Pancreas (tissue), 10 donors: Measurements from ENCODE around the gene NSMCE3. TPM values are rescaled to one million over a fixed set of nuclear protein-coding genes. Genes with fewer than 3 reads are reported as not detected.

Source experiments
- ATAC-seq, 4 donors: fragments of 200-7000 bp; cut with Tn5 transposase; one replicate each; pipeline versions ENCODE4 v1.8.0 to v1.9.1; 2020; ENCODE audit warnings: mild to moderate bottlenecking in 4 of 4, moderate library complexity in 4 of 4
- DNase-seq, 6 donors: peaks; one replicate each; pipeline ENCODE4 v3.0.0-alpha.2; 2020
- FAIRE-seq: peaks from 2 replicates; lab custom pipeline; 2012; peaks lifted over from hg19 to GRCh38; lab: Jason Lieb, UNC
- H3K27ac ChIP-seq, 4 donors: fragments of 200-600 bp; sonication (generic); 1 replicate in 3 of 4; 2 replicates in 1 of 4; pipeline versions ENCODE4 v1.5.0 to v1.8.0; 2020
- H3K27me3 ChIP-seq, 4 donors: fragments of 200-600 bp; one replicate each; pipeline ENCODE4 v1.8.0; 2021
- H3K36me3 ChIP-seq, 3 donors: fragments of 200-600 bp; sonication (generic) in 1 of 3; one replicate each; pipeline versions ENCODE4 v1.5.0 to v1.8.0; 2020 to 2021
- H3K4me1 ChIP-seq, 3 donors: fragments of 200-600 bp; one replicate each; pipeline ENCODE4 v1.8.0; 2021
- H3K4me3 ChIP-seq, 4 donors: fragments of 200-600 bp; sonication (generic) in 2 of 4; one replicate each; pipeline versions ENCODE4 v1.5.0 to v1.8.0; 2020 to 2021
- H3K9me3 ChIP-seq, 4 donors: fragments of 200-600 bp; one replicate each; pipeline ENCODE4 v1.8.0; 2021
- CTCF ChIP-seq, 4 donors: fragments of 200-600 bp; sonication (generic) in 3 of 4; IDR thresholded peaks; one replicate each; pipeline versions ENCODE4 v1.5.0 to v1.8.0; 2021; ENCODE audit warnings: antibody characterized with exemption in 4 of 4
- WGBS, 2 donors: extraction: QIAGEN DNeasy Blood & Tissue Kit; methylation state at CpG; one replicate each; pipeline ENCODE4 v1.1.7; 2013; 5-methylcytosine and 5-hydroxymethylcytosine counted together
- intact Hi-C, 3 donors: fragments of 100-400 bp; cut with DNase I; formaldehyde crosslinking; loops; one replicate each; pipeline versions ENCODE4 v1.11.1 to v1.14.2; 2022
- polyA plus RNA-seq, 2 donors: library from polyadenylated mRNA; stranded (reverse); fragments of 200-250 nt; gene quantifications; one replicate each; pipeline ENCODE4 v1.2.3, GENCODE V29; 2013
- total RNA-seq, 6 donors: library from RNA; stranded (reverse); fragmentation: NEBNext Ultra II Directional in 4 of 6; extraction: Animal tissue kit (Norgen Biotek cat#: 25700) in 4 of 6; gene quantifications; one replicate each; pipeline versions ENCODE4 v1.2.1 to v1.2.4, GENCODE V29; 2021 to 2023
- donor health status: healthy with polysubstance abuse.
- donor health status: DM: no; HTN: no; CAD: no; lungs with moderate emphysema.
- donor health status: DM: no; HTN: no; CAD: no.
- donor health status: control.
- donor health status: control.
- donor health status: Bipolar disorder and iron deficiency.
- donor health status: DM: yes; HTN: yes; CAD: no.
- donor health status: DM: no; HTN: no; CAD: no.
- donor health status: DM: no; HTN: no; CAD: no.
- donor health status: DM: yes; HTN: yes; CAD: no.

NSMCE3 gene
- total and polyA plus RNA-seq, 8 donors: 1.5 to 5.2 (median 2.2) TPM

DNA sequence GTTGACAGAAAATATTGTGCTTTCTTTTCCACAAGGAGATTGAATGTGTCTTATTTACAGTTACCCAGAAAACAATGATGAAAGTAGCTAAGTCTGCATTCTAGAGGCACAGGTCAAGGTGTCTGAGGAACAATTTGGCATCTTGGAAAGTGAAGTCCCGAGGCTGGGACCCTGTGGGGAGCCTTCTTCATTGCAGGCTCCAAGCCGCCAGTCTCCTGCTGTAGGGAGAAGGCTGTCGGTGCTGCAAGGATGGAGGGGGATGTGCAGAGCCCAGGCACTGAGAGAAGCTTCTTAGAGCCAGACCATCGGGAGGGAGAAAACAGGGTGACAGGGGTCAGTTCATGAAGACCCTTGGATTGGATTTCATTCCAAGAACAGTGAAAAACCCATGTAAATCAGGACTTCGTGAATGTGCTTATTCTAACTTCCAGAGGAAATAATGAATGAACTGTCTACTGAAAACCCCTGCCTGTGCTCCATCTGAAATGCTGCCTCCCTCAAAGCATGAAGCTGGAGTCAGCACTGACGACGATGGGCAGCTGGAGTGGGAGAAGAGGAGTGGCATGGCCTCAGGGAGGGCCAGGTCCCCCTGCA, 25.2 kb upstream of the NSMCE3 start:
- 63% methylated on average over 7 of the region's 7 CpGs for WGBS, 2 donors
- Histone ChIP-seq H3K36me3 (no peaks in the 10 kb centered on the region), H3K9me3 (no peaks in the 10 kb centered on the region), H3K27ac (no peak overlapping the region), H3K4me1 (no peaks in the 10 kb centered on the region), H3K27me3 (no peaks in the 10 kb centered on the region), H3K4me3 (no peak overlapping the region)
- DNase-seq (no peak), ATAC-seq (no peak), FAIRE-seq (no peak)
- no peak for TF ChIP-seq CTCF (IDR thresholded peaks at IDR 0.05)
- intact Hi-C loops: no loop called here

GRCh38 chr15:29291067-29291845, 21.6 kb upstream of the NSMCE3 start:
- intact Hi-C loops: no loop called here
- Histone ChIP-seq H3K27ac (no peak overlapping the region), H3K4me3 (no peak overlapping the region), H3K27me3 (no peaks in the 10 kb centered on the region), H3K36me3 (no peaks in the 10 kb centered on the region), H3K9me3 (no peaks in the 10 kb centered on the region), H3K4me1 (no peaks in the 10 kb centered on the region)
- ATAC-seq (no peak), DNase-seq (no peak), FAIRE-seq (no peak)
- WGBS, 2 donors: 79 to 89% methylated on average over 5 of the region's 5 CpGs
- TF ChIP-seq CTCF (IDR thresholded peaks at IDR 0.05): no peak

DNA sequence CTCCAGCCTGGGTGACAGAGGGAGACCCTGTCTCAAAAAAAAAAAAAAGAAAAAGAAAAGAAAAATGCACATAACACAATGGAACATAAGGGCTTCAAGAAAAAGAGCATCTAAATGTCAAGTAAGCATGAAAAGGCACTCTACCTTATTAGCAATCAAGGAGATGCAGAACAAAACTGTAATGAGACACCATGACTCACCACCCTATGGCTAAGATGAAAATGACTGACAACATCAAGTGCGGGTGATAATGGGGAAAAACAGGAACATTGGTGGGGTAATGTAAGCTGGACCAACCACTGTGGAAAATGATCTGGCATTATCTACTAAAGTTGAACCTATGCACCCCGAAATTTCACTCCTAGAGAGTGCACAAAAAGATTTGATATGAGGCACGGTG, 19.6 kb upstream of the NSMCE3 start:
- no peak for ATAC-seq
- H3K9me3 ChIP-seq: no peaks in the 10 kb centered on the region
- H3K4me1 ChIP-seq: no peaks in the 10 kb centered on the region
- no peaks in the 10 kb centered on the region for H3K36me3 ChIP-seq
- no peak overlapping the region for H3K4me3 ChIP-seq
- intact Hi-C loops: no loop called here
- no peak for DNase-seq
- no peak for TF ChIP-seq CTCF (IDR thresholded peaks at IDR 0.05)
- no peak for FAIRE-seq
- 80 to 92% methylated on average over 3 of the region's 3 CpGs for WGBS, 2 donors
- H3K27ac ChIP-seq: no peak overlapping the region
- no peaks in the 10 kb centered on the region for H3K27me3 ChIP-seq

- FAIRE-seq (no peak), DNase-seq (no peak), ATAC-seq (no peak)
- intact Hi-C loops: no loop called here
- Histone ChIP-seq H3K4me3 (no peak overlapping the region), H3K9me3 (no peaks in the 10 kb centered on the region), H3K36me3 (no peaks in the 10 kb centered on the region), H3K4me1 (no peaks in the 10 kb centered on the region), H3K27me3 (no peaks in the 10 kb centered on the region), H3K27ac (no peak overlapping the region)
- no peak for TF ChIP-seq CTCF (IDR thresholded peaks at IDR 0.05)
Measured at GRCh38 chr15:29285386-29285785, 15.8 kb upstream of the NSMCE3 start.

DNA sequence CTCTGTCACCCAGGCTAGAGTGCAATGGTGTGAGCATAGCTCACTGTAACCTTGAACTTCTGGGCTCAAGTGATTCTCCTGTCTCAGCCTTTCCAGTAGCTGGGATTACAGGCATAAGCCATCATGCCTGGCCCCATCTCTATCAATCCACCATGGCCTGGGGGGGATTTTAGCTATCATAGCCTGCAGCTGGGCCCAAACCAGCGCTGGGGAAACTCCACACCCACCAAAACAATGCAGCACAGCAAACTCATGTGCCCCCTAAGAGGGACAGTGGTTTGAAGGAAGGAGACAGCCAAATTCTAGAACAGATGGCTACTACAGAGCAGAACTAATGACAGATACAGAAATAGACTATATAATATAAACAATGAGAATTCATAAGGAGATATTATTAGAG, 13.8 kb upstream of the NSMCE3 start:
- DNase-seq (no peak), FAIRE-seq (no peak), ATAC-seq (no peak)
- TF ChIP-seq CTCF (IDR thresholded peaks at IDR 0.05): no peak
- Histone ChIP-seq H3K4me1 (no peaks in the 10 kb centered on the region), H3K36me3 (no peaks in the 10 kb centered on the region), H3K4me3 (no peak overlapping the region), H3K27ac (no peak overlapping the region), H3K27me3 (no peaks in the 10 kb centered on the region), H3K9me3 (no peaks in the 10 kb centered on the region)
- WGBS, 2 donors: 76 to 89% methylated on average over 1 of the region's 1 CpG
- intact Hi-C loops: no loop called here
